Measurements from ENCODE around the gene WDR6. TPM values are rescaled to one million over a fixed set of nuclear protein-coding genes. Genes with fewer than 3 reads are reported as not detected.
A peak's percentile ranks its signal among the peaks of the same experiment; 100 is the strongest.

The WDR6 gene
- total and polyA plus RNA-seq, 2 experiments from 2014 or later, result 76.5 to 156 TPM

- no peaks in the 10 kb centered on the region for H3K9me3 Mint-ChIP-seq
- no peak overlapping the region for H3K4me2 ChIP-seq
Observed at GRCh38 chr3:48966876-48967361, 40.3 kb upstream of the WDR6 start.

More at GRCh38 chr3:48966876-48967361, 40.3 kb upstream of the WDR6 start:
- H3K27ac Mint-ChIP-seq, result no peak overlapping the region; the same call in 1 of the 2 replicates
- 0 out of 2 replicates have a peak, but pooled peaks cover 1% of the 10 kb centered on the region for H3F3A ChIP-seq (replicated peaks; ENCODE audit: low read depth)
- no peak for ATAC-seq
- peaks cover 26% of the 10 kb centered on the region for H3K4me1 ChIP-seq (ENCODE audit: insufficient read depth)
- peaks cover 54% of the 10 kb centered on the region for H3K36me3 ChIP-seq (ENCODE audit: insufficient read depth)
- H3K9me2 ChIP-seq (ENCODE audit: insufficient read depth), result no peaks in the 10 kb centered on the region
- no peak overlapping the region for H2AFZ ChIP-seq
- peaks cover 18% of the 10 kb centered on the region for H3K4me1 Mint-ChIP-seq
- peaks cover 2% of the 10 kb centered on the region for H3K27me3 Mint-ChIP-seq (ENCODE audit: insufficient read depth, low read depth, poor library complexity)
- H3K79me2 ChIP-seq (replicated peaks; ENCODE audit: insufficient read depth), result peaks cover 13% of the 10 kb centered on the region; the same call in 1 of the 2 replicates
- peak overlapping the region; percentile 50; the same call in 1 of the 2 replicates for H3K27ac ChIP-seq (ENCODE audit: low read depth)
- DNase-seq (ENCODE audit: low spot score), result no peak
- no peak overlapping the region for H3K4me3 ChIP-seq
- H3K36me3 Mint-ChIP-seq (ENCODE audit: low read depth), result peaks cover 65% of the 10 kb centered on the region
- no peak overlapping the region for H3K4me3 Mint-ChIP-seq
- no peaks in the 10 kb centered on the region for H3K27me3 ChIP-seq (ENCODE audit: insufficient read depth)
- H4K20me1 ChIP-seq (replicated peaks; ENCODE audit: insufficient read depth), result no peaks in the 10 kb centered on the region
- TF ChIP-seq ZNF331 (CRISPR knock-in tag; IDR thresholded peaks at IDR 0.05; ENCODE audit: low read depth) (no peak), POLR2AphosphoS5 (IDR thresholded peaks at IDR 0.05; ENCODE audit: low read depth) (no peak), CREB1 (CRISPR knock-in tag; IDR thresholded peaks at IDR 0.05; ENCODE audit: low read depth) (no peak), REST (IDR thresholded peaks at IDR 0.05; ENCODE audit: unreplicated experiment) (no peak), EZH2 (IDR thresholded peaks at IDR 0.05; ENCODE audit: low read depth, unreplicated experiment) (no peak), ETS1 (IDR thresholded peaks at IDR 0.05) (no peak), STAT1 (IDR thresholded peaks at IDR 0.05; ENCODE audit: unreplicated experiment) (no peak), EZH2phosphoT487 (IDR thresholded peaks at IDR 0.05; ENCODE audit: unreplicated experiment) (no peak), NANOG (IDR thresholded peaks at IDR 0.05; ENCODE audit: borderline replicate concordance) (no peak), CTCF (conservative IDR thresholded peaks at IDR 0.05; ENCODE audit: low read depth in 2 of 2) (no peak), JUNB (IDR thresholded peaks at IDR 0.05; ENCODE audit: unreplicated experiment) (no peak), ZNF462 (CRISPR knock-in tag; IDR thresholded peaks at IDR 0.05) (no peak), ZNF114 (CRISPR knock-in tag; IDR thresholded peaks at IDR 0.05) (no peak)
